Suprapubic skin (tissue), 4 donors: Measurements from ENCODE around the gene S100A5.

Source experiments
- CTCF ChIP-seq, 2 donors: fragments of 200-600 bp in 1 of 2; fragments of 450-650 bp in 1 of 2; sonication (generic) in 1 of 2; IDR thresholded peaks; one replicate each; pipeline ENCODE4 v1.5.1; 2016 to 2019; ENCODE audit warnings: antibody characterized with exemption in 2 of 2, mild to moderate bottlenecking in 1 of 2, moderate library complexity in 1 of 2
- EP300 ChIP-seq: sonication (generic); formaldehyde crosslinking; IDR thresholded peaks from one replicate; pipeline ENCODE4 v1.6.1; 2017; ENCODE audit warnings: antibody characterized with exemption
- POLR2A ChIP-seq, 2 donors: fragments of 450-650 bp; IDR thresholded peaks; one replicate each; pipeline ENCODE4 v1.6.1; 2017; ENCODE audit warnings: antibody characterized with exemption in 2 of 2, mild to moderate bottlenecking in 2 of 2, moderate library complexity in 2 of 2
- POLR2AphosphoS5 ChIP-seq, 3 donors: sonication (generic); formaldehyde crosslinking; IDR thresholded peaks; one replicate each; pipeline ENCODE4 v1.6.1; 2017; ENCODE audit warnings: antibody characterized with exemption in 3 of 3

GRCh38 chr1:153505576-153505975 is 35.2 kb downstream of the S100A5 start:
- no peak for TF ChIP-seq POLR2A (IDR thresholded peaks at IDR 0.05)
- TF ChIP-seq CTCF (IDR thresholded peaks at IDR 0.05) = no peak
- no peak for TF ChIP-seq EP300
- TF ChIP-seq POLR2AphosphoS5 (IDR thresholded peaks at IDR 0.05) = no peak
